Mesothelial cell of epicardium (in vitro differentiated cells): ENCODE results near the gene HDAC3. TPM values are rescaled to one million over a fixed set of nuclear protein-coding genes. Genes with fewer than 3 reads are reported as not detected.

ENCODE experiments used
- DNase-seq, 2 experiments: peaks; one replicate each; pipeline ENCODE4 v3.0.0; 2021; ENCODE audit warnings: low spot score in 2 of 2; ENCODE audit not compliant: unreplicated experiment in 2 of 2
- H3K27ac Mint-ChIP-seq: 2 replicates; pipeline ENCODE4 v1.8.0; 2021; ENCODE audit warnings: mixed read lengths
- H3K27me3 Mint-ChIP-seq: 2 replicates; pipeline ENCODE4 v1.8.0; 2021; ENCODE audit warnings: low read depth, mixed read lengths
- H3K36me3 Mint-ChIP-seq: 2 replicates; pipeline ENCODE4 v1.8.0; 2021; ENCODE audit warnings: mixed read lengths
- H3K4me1 Mint-ChIP-seq: 2 replicates; pipeline ENCODE4 v1.8.0; 2021; ENCODE audit warnings: mixed read lengths
- H3K4me3 Mint-ChIP-seq: 2 replicates; pipeline ENCODE4 v1.8.0; 2021; ENCODE audit warnings: mild to moderate bottlenecking, moderate library complexity, mixed read lengths
- H3K9me3 Mint-ChIP-seq: 2 replicates; pipeline ENCODE4 v1.8.0; 2021; ENCODE audit warnings: mixed read lengths
- CTCF ChIP-seq: fragments of 200-600 bp; sonication (generic); IDR thresholded peaks from one replicate; pipeline ENCODE4 v1.5.0; 2021; ENCODE audit warnings: antibody characterized with exemption; ENCODE audit not compliant: unreplicated experiment
- total RNA-seq: library from RNA; stranded (reverse); gene quantifications from 3 replicates; pipeline ENCODE4 v1.2.1, GENCODE V29; 2021

HDAC3 gene
- total RNA-seq, 1 donor from 2014 or later: 108 TPM

- H3K36me3 Mint-ChIP-seq: peaks cover 5% of the 10 kb centered on the region
- no peak for TF ChIP-seq CTCF
These were observed 2.1 kb upstream of the HDAC3 start for GRCh38 chr5:141638771-141639170.

GRCh38 chr5:141637767-141638419 lies 1.2 kb upstream of the HDAC3 start:
- peaks cover 20% of the 10 kb centered on the region for H3K4me1 Mint-ChIP-seq
- DNase-seq: peak in 1 of 2 experiments; percentile 51
- peaks cover 5% of the 10 kb centered on the region for H3K36me3 Mint-ChIP-seq
- H3K4me3 Mint-ChIP-seq: peak overlapping the region; percentile 89
- TF ChIP-seq CTCF: peak; percentile 11
- H3K27ac Mint-ChIP-seq: no peak overlapping the region
- H3K27me3 Mint-ChIP-seq: peaks cover 8% of the 10 kb centered on the region
- no peaks in the 10 kb centered on the region for H3K9me3 Mint-ChIP-seq

More at GRCh38 chr5:141638771-141639170, 2.1 kb upstream of the HDAC3 start:
- Mint-ChIP-seq H3K27ac (no peak overlapping the region), H3K9me3 (no peaks in the 10 kb centered on the region), H3K27me3 (peaks cover 8% of the 10 kb centered on the region), H3K4me3 (peak overlapping the region; percentile 89), H3K4me1 (peaks cover 20% of the 10 kb centered on the region)
- DNase-seq: no peak

- Mint-ChIP-seq H3K36me3 (peaks cover 11% of the 10 kb centered on the region), H3K27ac (peak overlapping the region; percentile 16), H3K27me3 (peaks cover 8% of the 10 kb centered on the region), H3K9me3 (no peaks in the 10 kb centered on the region), H3K4me1 (peaks cover 20% of the 10 kb centered on the region), H3K4me3 (peak overlapping the region; percentile 89)
- no peak for TF ChIP-seq CTCF
- DNase-seq: peak in 1 of 2 experiments; percentile 46
These were observed 596 bp upstream of the HDAC3 start for GRCh38 chr5:141637123-141637766.

- H3K4me3 Mint-ChIP-seq: peak overlapping the region; percentile 89
- H3K36me3 Mint-ChIP-seq: peaks cover 13% of the 10 kb centered on the region
- peaks cover 8% of the 10 kb centered on the region for H3K27me3 Mint-ChIP-seq
- peak overlapping the region; percentile 84 for H3K27ac Mint-ChIP-seq
- no peak for DNase-seq
- no peak for TF ChIP-seq CTCF
- H3K4me1 Mint-ChIP-seq: peaks cover 20% of the 10 kb centered on the region
- no peaks in the 10 kb centered on the region for H3K9me3 Mint-ChIP-seq
These were observed 590 bp downstream of the HDAC3 start for GRCh38 chr5:141636106-141636412.

- Mint-ChIP-seq H3K4me3 (peak overlapping the region; percentile 89), H3K36me3 (peaks cover 13% of the 10 kb centered on the region), H3K27ac (peak overlapping the region; percentile 84), H3K9me3 (no peaks in the 10 kb centered on the region), H3K4me1 (peaks cover 20% of the 10 kb centered on the region), H3K27me3 (peaks cover 8% of the 10 kb centered on the region)
- no peak for DNase-seq
- TF ChIP-seq CTCF: no peak
These were observed 1.0 kb downstream of the HDAC3 start for GRCh38 chr5:141635646-141636045.
